BLaER1 (cell line): ENCODE results near the gene FOXN1.

Source experiments
- H3K27ac ChIP-seq: shearing (Covaris generic); formaldehyde crosslinking; 2 replicates; pipeline ENCODE4 v1.8.1; 2022
- H3K27me3 ChIP-seq: shearing (Covaris generic); formaldehyde crosslinking; 2 replicates; pipeline ENCODE4 v1.8.1; 2022
- H3K36me3 ChIP-seq: shearing (Covaris generic); formaldehyde crosslinking; 2 replicates; pipeline ENCODE4 v1.8.1; 2022
- H3K4me1 ChIP-seq: shearing (Covaris generic); formaldehyde crosslinking; 2 replicates; pipeline ENCODE4 v1.8.1; 2022
- H3K4me2 ChIP-seq: shearing (Covaris generic); formaldehyde crosslinking; 2 replicates; pipeline ENCODE4 v1.8.1; 2022
- H3K4me3 ChIP-seq: shearing (Covaris generic); formaldehyde crosslinking; 2 replicates; pipeline ENCODE4 v1.8.1; 2022
- H3K9ac ChIP-seq: shearing (Covaris generic); formaldehyde crosslinking; 2 replicates; pipeline ENCODE4 v1.8.1; 2022
- H3K9me3 ChIP-seq: shearing (Covaris generic); formaldehyde crosslinking; 2 replicates; pipeline ENCODE4 v1.8.1; 2022
- H4K20me1 ChIP-seq: shearing (Covaris generic); formaldehyde crosslinking; 2 replicates; pipeline ENCODE4 v1.8.1; 2022
- Cebpa-rat ChIP-seq: shearing (Covaris generic); IDR thresholded peaks from 2 replicates; pipeline ENCODE4 v1.8.1; 2022

The FOXN1 gene

DNA sequence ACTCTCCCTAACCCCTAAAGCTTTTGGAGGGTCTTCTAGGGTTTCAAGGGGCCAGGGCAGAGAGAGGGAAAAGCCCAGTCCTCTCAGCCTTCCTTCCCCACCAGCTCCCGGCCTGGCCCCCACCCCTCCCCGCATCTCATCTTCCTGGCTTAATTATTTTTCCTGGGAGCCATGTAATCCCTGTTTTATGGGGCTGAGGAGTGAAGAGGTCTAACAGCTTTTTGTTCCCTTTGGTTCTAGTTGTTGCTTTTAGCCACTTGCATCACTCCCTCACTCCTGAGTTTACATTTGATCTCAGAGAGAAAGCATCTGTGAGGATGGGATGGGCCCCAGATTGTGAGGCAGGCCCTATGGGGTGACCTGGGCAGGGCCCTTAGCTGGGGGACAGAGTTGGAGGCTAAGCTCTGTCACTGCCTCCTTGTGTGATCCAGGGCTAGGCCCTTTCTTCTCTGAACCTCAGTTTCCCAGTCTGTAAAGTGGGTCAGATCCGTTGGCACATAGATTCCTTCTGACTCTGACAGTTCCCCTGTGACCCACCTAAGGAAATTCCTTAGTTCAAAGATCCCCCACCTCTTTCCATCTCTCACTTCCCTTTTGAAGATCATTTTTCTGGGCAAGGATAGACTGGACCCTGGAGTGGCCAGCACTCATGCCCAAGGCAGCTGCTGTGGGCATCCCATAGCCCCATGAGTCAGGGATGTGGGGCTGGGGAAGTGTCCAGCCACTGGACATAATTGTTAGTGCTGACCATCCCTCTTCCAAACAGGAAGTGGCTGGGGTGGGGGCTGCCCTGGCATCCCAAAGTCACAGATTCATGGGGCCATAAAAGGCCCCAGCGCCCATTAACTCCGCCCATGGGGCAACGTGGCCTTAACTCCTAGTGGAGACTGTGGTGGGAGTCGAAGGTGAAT lies 26.2 kb downstream of the FOXN1 start:
- no peaks in the 10 kb centered on the region for H4K20me1 ChIP-seq
- no peaks in the 10 kb centered on the region for H3K27me3 ChIP-seq
- no peak overlapping the region for H3K4me2 ChIP-seq
- peaks cover 33% of the 10 kb centered on the region for H3K4me1 ChIP-seq
- no peak overlapping the region for H3K4me3 ChIP-seq
- H3K27ac ChIP-seq, result no peak overlapping the region
- no peaks in the 10 kb centered on the region for H3K9me3 ChIP-seq
- H3K36me3 ChIP-seq, result no peaks in the 10 kb centered on the region
- no peak for TF ChIP-seq Cebpa-rat
- H3K9ac ChIP-seq, result no peak overlapping the region

DNA sequence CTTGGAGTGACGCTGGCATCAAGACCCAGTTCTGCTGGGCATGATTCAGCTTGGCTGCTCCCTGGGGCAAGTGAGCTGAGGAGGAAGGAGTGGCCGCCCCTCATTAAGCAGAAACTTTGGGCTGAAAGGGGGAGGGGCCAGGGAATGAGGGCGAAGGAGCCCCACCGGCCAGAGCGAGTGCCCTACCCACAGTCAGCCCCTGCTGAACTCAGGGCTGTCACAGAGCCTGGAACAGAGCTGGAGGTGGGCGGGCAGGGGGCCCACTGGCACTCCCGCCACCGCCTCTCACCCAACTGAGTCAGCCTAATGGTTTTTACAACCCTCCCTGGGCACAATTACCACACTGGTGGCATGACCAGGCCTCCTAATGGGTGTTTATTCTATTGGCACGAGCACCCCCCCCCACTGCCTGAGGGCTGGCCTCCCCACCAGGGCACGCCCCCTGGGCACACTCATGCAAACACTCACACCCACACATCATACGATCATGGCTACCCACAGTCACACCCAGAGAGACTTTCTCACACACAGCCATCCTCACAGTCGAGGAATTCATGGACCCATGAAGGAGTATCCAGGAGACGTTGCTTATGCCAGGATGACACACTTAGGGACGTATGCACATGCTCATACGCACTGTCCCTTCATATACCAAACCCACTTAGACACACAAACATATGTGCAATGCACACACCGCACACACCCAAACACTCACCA lies 27.1 kb downstream of the FOXN1 start:
- no peak overlapping the region for H3K9ac ChIP-seq
- no peak overlapping the region for H3K27ac ChIP-seq
- no peak overlapping the region for H3K4me3 ChIP-seq
- H3K27me3 ChIP-seq, result no peaks in the 10 kb centered on the region
- H3K9me3 ChIP-seq, result no peaks in the 10 kb centered on the region
- H3K36me3 ChIP-seq, result no peaks in the 10 kb centered on the region
- TF ChIP-seq Cebpa-rat, result no peak
- H4K20me1 ChIP-seq, result no peaks in the 10 kb centered on the region
- no peak overlapping the region for H3K4me2 ChIP-seq
- H3K4me1 ChIP-seq, result peaks cover 27% of the 10 kb centered on the region

DNA sequence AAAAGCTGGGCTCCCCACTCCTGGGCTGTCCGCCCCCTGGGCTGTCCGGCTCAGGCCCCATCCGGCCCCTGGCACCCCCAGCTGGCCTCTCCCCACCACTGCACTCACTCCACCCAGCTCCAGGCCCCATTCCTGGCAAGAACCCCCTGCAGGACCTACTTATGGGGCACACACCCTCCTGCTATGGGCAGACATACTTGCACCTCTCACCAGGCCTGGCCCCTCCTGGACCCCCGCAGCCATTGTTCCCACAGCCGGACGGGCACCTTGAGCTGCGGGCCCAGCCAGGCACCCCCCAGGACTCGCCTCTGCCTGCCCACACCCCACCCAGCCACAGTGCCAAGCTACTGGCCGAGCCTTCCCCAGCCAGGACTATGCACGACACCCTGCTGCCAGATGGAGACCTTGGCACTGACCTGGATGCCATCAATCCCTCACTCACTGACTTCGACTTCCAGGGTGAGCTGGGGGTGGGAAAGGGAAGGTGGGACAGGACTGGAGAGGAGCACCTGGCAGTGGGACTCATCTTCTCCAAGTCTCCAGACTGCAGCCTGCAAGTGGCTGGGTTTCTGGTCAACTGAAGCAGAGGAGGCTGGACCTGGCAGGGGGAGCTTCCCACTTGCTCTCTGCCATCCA lies 28.7 kb downstream of the FOXN1 start:
- Histone ChIP-seq H3K4me2 (no peak overlapping the region), H3K4me1 (peaks cover 11% of the 10 kb centered on the region; the same call in 1 of the 2 replicates), H3K27ac (no peak overlapping the region), H3K9me3 (no peaks in the 10 kb centered on the region), H3K4me3 (no peak overlapping the region), H3K36me3 (no peaks in the 10 kb centered on the region), H3K27me3 (no peaks in the 10 kb centered on the region), H3K9ac (no peak overlapping the region), H4K20me1 (no peaks in the 10 kb centered on the region)
- TF ChIP-seq Cebpa-rat, result no peak

DNA sequence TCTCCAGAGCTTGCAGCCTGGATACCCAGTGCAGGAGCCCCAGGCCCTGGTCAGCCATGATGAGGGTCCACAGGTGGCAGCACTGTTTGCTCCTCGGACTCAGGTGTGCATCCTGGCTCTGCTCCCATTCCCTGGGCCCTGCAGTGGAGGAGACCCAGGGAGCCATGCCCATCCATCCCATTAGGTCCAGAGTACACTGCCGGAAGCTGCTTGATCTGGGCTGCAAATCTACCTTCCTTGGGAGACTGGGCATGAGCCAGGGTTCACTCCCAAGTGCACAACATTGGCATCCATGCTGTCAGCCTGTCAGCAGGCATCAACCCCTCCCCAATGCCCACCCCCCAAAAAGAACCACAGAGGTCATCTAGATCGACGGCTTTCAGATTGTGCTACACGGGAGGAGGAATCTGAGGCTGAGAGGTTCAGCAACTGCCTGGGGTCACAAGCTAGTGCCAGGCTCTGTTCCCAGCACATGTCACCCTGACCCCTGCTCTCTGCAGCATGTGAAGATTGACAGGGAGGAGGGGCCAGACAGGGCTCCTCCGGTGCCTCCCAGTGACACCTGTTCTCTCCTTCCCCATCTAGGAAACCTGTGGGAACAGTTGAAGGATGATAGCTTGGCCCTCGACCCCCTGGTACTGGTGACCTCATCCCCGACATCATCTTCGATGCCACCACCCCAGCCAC lies 30.5 kb downstream of the FOXN1 start:
- no peak overlapping the region for H3K9ac ChIP-seq
- no peaks in the 10 kb centered on the region for H4K20me1 ChIP-seq
- H3K27ac ChIP-seq, result no peak overlapping the region
- H3K9me3 ChIP-seq, result no peaks in the 10 kb centered on the region
- no peaks in the 10 kb centered on the region for H3K27me3 ChIP-seq
- no peak overlapping the region for H3K4me2 ChIP-seq
- no peak overlapping the region for H3K4me3 ChIP-seq
- peaks cover 16% of the 10 kb centered on the region for H3K4me1 ChIP-seq
- no peak for TF ChIP-seq Cebpa-rat
- no peaks in the 10 kb centered on the region for H3K36me3 ChIP-seq

DNA sequence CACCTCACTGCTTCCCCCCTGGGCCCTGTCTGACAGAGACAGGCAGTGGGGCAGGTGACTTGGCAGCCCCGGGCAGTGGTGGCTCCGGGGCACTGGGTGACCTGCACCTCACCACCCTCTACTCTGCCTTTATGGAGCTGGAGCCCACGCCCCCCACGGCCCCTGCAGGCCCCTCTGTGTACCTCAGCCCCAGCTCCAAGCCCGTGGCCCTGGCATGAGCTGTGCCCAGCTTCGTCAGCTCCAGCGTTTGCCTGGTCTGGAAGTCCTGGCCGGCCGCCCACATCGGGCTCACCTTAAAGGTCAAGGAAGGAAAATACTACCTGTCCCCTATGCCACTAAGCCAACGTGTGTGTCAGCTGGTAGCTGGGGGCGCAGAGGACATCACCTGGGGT lies 31.1 kb downstream of the FOXN1 start:
- no peak overlapping the region for H3K4me3 ChIP-seq
- no peaks in the 10 kb centered on the region for H3K9me3 ChIP-seq
- H3K36me3 ChIP-seq, result no peaks in the 10 kb centered on the region
- no peaks in the 10 kb centered on the region for H4K20me1 ChIP-seq
- peaks cover 16% of the 10 kb centered on the region for H3K4me1 ChIP-seq
- H3K27me3 ChIP-seq, result no peaks in the 10 kb centered on the region
- no peak overlapping the region for H3K27ac ChIP-seq
- no peak overlapping the region for H3K4me2 ChIP-seq
- H3K9ac ChIP-seq, result no peak overlapping the region
- TF ChIP-seq Cebpa-rat, result no peak

DNA sequence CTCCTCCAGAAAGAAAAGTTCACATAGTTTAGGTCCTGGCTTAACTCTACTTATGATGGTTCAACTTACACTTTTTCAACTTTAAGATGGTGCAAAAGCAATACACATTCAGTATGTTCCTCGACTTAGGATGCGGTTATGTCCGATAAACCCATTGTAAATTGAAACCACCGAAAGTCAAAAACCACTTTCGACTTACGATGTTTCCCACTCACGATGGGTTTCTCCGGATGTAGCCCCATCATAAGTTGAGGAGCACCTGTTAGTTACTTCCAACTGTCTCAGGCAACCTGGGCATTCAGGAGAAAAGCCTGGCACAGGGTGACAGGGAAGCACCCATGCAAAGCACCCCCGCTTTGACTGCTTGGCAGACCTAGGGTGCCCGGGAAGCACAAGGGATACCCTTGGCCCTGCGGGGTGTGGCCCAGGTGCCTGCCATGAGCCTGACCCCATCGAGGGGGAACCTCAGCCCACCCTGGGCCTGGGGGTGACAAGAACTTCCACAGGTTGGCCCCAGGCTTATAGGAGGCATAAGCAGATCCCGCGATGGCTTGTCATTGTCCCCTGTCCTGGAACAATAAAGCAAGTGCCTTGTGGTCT lies 32.2 kb downstream of the FOXN1 start:
- Histone ChIP-seq H3K9me3 (no peaks in the 10 kb centered on the region), H3K4me2 (no peak overlapping the region), H3K36me3 (no peaks in the 10 kb centered on the region), H3K27me3 (no peaks in the 10 kb centered on the region), H3K27ac (no peak overlapping the region), H3K4me3 (no peak overlapping the region), H3K9ac (no peak overlapping the region), H4K20me1 (no peaks in the 10 kb centered on the region), H3K4me1 (peaks cover 15% of the 10 kb centered on the region)
- no peak for TF ChIP-seq Cebpa-rat

DNA sequence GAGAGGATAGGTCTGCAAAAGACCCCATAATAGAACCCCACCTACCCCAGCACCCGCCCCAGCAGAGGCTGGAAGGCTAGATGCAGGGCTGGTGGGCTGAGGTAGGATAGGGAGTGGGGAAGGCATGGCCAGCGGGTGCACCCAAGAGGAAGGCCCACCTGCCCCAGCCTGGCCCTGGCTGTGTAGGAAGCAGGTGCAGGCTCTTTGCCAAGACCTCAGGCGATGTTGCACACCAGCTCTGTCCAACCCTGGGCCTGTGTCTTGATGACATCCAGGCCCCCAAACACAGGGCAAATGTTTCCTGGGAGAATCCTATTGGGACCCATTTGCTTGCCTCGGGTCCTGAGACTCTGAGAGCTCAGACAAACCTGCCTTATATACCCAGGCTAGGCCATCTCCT lies 34.1 kb downstream of the FOXN1 start:
- H3K4me3 ChIP-seq, result no peak overlapping the region
- H3K27ac ChIP-seq, result no peak overlapping the region
- H3K36me3 ChIP-seq, result no peaks in the 10 kb centered on the region
- peaks cover 26% of the 10 kb centered on the region for H3K4me1 ChIP-seq
- H3K9ac ChIP-seq, result no peak overlapping the region
- H3K27me3 ChIP-seq, result no peaks in the 10 kb centered on the region
- TF ChIP-seq Cebpa-rat, result no peak
- H3K4me2 ChIP-seq, result no peak overlapping the region
- H4K20me1 ChIP-seq, result no peaks in the 10 kb centered on the region
- H3K9me3 ChIP-seq, result no peaks in the 10 kb centered on the region

DNA sequence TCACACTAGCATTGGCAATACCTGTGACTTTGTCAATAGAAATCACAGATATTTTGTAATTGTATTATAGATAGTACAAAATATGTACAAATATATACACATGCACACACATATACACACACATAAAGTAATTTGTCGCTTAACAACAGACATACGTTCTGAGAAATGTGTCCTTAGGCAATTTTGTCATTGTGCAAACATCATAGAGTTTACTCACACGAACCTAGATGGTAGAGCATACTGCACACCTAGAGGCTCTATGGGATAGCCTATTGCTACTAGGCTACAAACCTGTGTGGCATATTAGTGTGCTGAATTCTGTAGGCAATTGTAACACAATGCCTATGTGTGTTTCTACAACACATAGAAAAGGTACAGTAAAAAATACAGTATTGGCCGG lies 35.3 kb downstream of the FOXN1 start:
- H3K27me3 ChIP-seq, result no peaks in the 10 kb centered on the region
- no peak overlapping the region for H3K4me3 ChIP-seq
- no peak overlapping the region for H3K9ac ChIP-seq
- no peak overlapping the region for H3K4me2 ChIP-seq
- peaks cover 26% of the 10 kb centered on the region for H3K4me1 ChIP-seq
- no peaks in the 10 kb centered on the region for H3K9me3 ChIP-seq
- TF ChIP-seq Cebpa-rat, result no peak
- no peaks in the 10 kb centered on the region; the same call in 1 of the 2 replicates for H3K36me3 ChIP-seq
- no peak overlapping the region for H3K27ac ChIP-seq
- no peaks in the 10 kb centered on the region for H4K20me1 ChIP-seq

DNA sequence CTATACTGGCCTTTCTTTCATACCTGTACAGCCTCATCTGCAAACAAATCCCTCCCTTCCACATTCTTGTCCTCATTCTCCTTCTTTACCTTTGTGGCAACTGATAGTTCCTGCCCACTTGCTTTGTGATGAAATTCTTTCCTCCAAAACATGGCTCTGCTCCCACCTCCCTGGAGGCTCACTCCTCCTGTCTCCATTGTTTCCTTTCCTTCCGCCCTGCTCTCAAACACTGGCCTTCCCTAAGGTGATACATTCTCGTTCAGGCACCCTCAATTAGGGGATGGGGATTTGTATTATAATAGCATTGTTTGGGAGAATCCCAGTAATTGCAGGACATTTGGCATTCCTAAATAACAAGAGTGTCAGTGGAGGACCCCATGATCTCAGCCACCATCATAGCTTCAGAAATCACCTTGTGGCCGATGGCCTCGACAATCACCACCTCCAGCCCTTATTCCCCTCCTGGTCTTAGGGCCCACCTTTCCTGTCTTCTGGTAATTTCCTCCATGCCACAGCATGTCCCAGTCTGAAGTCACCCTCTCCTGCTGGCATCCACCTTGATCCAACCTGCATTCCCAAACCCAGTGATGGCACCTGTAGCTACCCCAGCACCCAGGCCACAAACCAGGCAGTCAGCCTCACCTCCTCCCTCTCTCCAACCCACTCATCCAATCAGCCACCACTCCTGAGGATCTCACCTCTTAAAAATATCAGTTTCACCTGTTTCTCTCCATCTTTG lies 38.4 kb downstream of the FOXN1 start:
- no peak overlapping the region for H3K9ac ChIP-seq
- TF ChIP-seq Cebpa-rat, result no peak
- peak overlapping the region; percentile 63 for H3K4me2 ChIP-seq
- H3K4me1 ChIP-seq, result peaks cover 50% of the 10 kb centered on the region
- no peak overlapping the region for H3K27ac ChIP-seq
- H3K9me3 ChIP-seq, result no peaks in the 10 kb centered on the region
- H3K27me3 ChIP-seq, result no peaks in the 10 kb centered on the region
- peaks cover 2% of the 10 kb centered on the region; the same call in 1 of the 2 replicates for H4K20me1 ChIP-seq
- H3K36me3 ChIP-seq, result peaks cover 9% of the 10 kb centered on the region
- no peak overlapping the region for H3K4me3 ChIP-seq
